ENCODE results near the gene CASK. TPM values are rescaled to one million over a fixed set of nuclear protein-coding genes. Genes with fewer than 3 reads are reported as not detected.
A peak's percentile ranks its signal among the peaks of the same experiment; 100 is the strongest.

CASK gene
- total and polyA plus RNA-seq, 4 donors: 3.6 to 14.8 (median 6.2) TPM

- TF ChIP-seq, protein P1, sequence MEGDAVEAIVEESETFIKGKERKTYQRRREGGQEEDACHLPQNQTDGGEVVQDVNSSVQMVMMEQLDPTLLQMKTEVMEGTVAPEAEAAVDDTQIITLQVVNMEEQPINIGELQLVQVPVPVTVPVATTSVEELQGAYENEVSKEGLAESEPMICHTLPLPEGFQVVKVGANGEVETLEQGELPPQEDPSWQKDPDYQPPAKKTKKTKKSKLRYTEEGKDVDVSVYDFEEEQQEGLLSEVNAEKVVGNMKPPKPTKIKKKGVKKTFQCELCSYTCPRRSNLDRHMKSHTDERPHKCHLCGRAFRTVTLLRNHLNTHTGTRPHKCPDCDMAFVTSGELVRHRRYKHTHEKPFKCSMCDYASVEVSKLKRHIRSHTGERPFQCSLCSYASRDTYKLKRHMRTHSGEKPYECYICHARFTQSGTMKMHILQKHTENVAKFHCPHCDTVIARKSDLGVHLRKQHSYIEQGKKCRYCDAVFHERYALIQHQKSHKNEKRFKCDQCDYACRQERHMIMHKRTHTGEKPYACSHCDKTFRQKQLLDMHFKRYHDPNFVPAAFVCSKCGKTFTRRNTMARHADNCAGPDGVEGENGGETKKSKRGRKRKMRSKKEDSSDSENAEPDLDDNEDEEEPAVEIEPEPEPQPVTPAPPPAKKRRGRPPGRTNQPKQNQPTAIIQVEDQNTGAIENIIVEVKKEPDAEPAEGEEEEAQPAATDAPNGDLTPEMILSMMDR (IDR thresholded peaks at IDR 0.05; ENCODE audit: low read depth, low read length, missing input control): no peak
- no peak for TF ChIP-seq HNF4G (IDR thresholded peaks at IDR 0.05)
These were observed 238.4 kb downstream of the CASK start (continued) for GRCh38 chrX:41684940-41685339.

DNA sequence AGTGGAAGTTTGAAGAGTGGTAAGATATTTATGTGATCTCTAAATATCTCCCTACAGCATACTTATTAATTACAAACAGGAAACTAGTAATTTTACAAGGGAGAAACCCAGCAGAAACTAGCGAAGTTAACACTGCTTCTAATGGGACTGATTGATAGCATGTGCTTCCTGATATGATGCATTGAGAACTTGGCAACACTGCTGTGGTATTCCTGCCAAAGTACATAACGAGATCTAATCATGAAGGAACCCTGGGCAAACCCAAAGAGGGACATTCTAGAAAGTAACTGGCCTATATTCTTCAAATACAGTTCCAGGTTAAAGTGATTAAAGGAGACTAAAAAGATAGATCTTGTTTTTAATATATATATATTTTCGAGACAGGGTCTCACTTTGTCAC, 239.2 kb downstream of the CASK start:
- Histone ChIP-seq H3K9me3 (ENCODE audit: control insufficient read depth in 4 of 4, low read length in 3 of 4) (no peaks in the 10 kb centered on the region), H3K9ac (ENCODE audit: low read depth in 1 of 2, low read length in 2 of 2) (no peak overlapping the region), H3K4me3 (ENCODE audit: low read depth in 1 of 3, low read length in 3 of 3) (no peak overlapping the region), H3K4me1 (ENCODE audit: control insufficient read depth in 4 of 4, insufficient read depth in 4 of 4, low read length in 3 of 4) (no peaks in the 10 kb centered on the region), H3K27ac (ENCODE audit: low read depth in 1 of 2, low read length in 2 of 2) (no peak overlapping the region), H3K27me3 (ENCODE audit: control insufficient read depth in 4 of 4, insufficient read depth in 4 of 4, low read length in 3 of 4) (peaks cover 0 to 4% (median 0%) of the 10 kb centered on the region in 4 donors), H3K36me3 (ENCODE audit: control insufficient read depth in 4 of 4, insufficient read depth in 3 of 4, low read depth in 1 of 4, low read length in 3 of 4) (no peaks in the 10 kb centered on the region)
- DNase-seq (ENCODE audit: low spot score): no peak
- WGBS: 29% methylated on average over 3 of the region's 3 CpGs
- TF ChIP-seq JUND (IDR thresholded peaks at IDR 0.05) (no peak), HNF4A (conservative IDR thresholded peaks at IDR 0.05) (no peak), SP1 (IDR thresholded peaks at IDR 0.05) (no peak), FOXA2 (IDR thresholded peaks at IDR 0.05) (peak; percentile 75), TAF1 (conservative IDR thresholded peaks at IDR 0.05) (no peak), RXRA (IDR thresholded peaks at IDR 0.05) (no peak), HNF4G (IDR thresholded peaks at IDR 0.05) (no peak), MAX (IDR thresholded peaks at IDR 0.05) (peak; percentile 18), REST (IDR thresholded peaks at IDR 0.05) (no peak), ZBTB33 (IDR thresholded peaks at IDR 0.05) (no peak), NR2F2 (IDR thresholded peaks at IDR 0.05) (no peak), FOXA1 (IDR thresholded peaks at IDR 0.05) (peak; percentile 49), GABPA (IDR thresholded peaks at IDR 0.05 in 1 of 2, conservative IDR thresholded peaks at IDR 0.05 in 1 of 2) (no peak), RAD21 (IDR thresholded peaks at IDR 0.05) (no peak), EGR1 (IDR thresholded peaks at IDR 0.05; ENCODE audit: low read depth in 2 of 2) (no peak), YY1 (IDR thresholded peaks at IDR 0.05) (no peak)
- TF ChIP-seq, protein P2, sequence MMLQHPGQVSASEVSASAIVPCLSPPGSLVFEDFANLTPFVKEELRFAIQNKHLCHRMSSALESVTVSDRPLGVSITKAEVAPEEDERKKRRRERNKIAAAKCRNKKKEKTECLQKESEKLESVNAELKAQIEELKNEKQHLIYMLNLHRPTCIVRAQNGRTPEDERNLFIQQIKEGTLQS (IDR thresholded peaks at IDR 0.05): no peak
- TF ChIP-seq, protein P1 (IDR thresholded peaks at IDR 0.05; ENCODE audit: low read depth, low read length, missing input control): no peak
